HG03571 (cell line): ENCODE results near the gene STRIP1.

Experiments
- ATAC-seq: cut with Tn5 transposase; IDR thresholded peaks from one replicate; pipeline ENCODE4 v1.9.1; 2021; ENCODE audit not compliant: unreplicated experiment

STRIP1 gene

DNA sequence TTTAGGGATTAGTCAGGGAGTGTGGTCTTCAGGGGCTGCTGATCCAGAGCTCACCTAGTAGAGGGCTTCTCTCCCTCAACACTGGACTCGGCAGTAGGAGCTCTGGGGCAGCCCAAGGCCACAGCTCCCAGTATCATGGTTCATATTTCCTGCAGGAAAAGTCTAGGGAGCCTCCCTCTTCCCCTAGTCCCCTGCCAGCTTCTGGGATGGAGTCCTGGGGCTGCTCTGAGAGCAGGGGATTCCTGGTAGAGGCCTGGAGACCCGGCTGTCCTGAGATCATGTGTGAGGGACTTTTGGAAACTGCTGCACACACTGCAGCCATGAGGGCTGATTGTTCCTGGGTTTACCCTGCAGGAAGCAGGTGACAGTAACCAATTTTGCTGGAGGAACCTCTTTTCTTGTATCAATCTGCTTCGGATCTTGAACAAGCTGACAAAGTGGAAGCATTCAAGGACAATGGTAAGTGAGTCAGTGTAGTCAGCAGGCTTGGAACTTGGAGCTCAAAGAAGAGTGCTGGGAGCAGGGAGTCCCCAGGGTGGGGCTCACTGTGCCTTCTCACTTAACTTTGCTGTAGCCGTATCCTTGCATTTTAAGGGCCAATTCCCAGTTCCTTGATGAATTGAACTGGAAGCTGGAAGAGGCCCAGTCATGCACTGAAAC is 16.3 kb downstream of the STRIP1 start:
- no peak for ATAC-seq

DNA sequence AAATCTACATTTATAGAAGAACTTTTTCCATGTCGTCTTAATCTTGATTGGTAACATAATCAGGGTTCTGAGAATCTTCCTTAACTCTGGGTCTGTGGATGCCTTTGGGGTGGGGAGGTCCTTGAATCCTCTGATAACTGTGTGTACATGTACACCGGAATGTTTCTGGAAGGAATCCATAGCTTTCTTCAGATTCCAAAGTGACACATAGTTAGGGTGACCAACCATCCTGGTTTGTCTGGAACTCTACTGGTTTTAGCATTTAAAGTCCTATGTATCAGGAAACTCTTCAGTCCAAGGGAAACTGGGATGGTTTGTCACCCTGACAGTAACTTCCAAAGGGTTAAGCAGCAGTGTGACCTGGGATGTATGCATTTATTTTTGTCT is 16.8 kb downstream of the STRIP1 start:
- no peak for ATAC-seq

DNA sequence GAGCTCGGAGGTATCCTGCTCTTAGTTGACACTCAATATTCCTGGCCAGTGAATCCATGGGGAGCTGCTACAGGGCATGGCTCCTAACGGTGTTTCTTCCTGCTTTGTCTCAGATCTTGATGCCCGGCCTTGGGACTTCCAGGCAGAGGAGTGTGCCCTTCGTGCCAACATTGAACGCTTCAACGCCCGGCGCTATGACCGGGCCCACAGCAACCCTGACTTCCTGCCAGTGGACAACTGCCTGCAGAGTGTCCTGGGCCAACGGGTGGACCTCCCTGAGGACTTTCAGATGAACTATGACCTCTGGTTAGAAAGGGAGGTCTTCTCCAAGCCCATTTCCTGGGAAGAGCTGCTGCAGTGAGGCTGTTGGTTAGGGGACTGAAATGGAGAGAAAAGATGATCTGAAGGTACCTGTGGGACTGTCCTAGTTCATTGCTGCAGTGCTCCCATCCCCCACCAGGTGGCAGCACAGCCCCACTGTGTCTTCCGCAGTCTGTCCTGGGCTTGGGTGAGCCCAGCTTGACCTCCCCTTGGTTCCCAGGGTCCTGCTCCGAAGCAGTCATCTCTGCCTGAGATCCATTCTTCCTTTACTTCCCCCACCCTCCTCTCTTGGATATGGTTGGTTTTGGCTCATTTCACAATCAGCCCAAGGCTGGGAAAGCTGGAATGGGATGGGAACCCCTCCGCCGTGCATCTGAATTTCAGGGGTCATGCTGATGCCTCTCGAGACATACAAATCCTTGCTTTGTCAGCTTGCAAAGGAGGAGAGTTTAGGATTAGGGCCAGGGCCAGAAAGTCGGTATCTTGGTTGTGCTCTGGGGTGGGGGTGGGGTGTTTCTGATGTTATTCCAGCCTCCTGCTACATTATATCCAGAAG is 19.4 kb downstream of the STRIP1 start:
- ATAC-seq, result no peak

DNA sequence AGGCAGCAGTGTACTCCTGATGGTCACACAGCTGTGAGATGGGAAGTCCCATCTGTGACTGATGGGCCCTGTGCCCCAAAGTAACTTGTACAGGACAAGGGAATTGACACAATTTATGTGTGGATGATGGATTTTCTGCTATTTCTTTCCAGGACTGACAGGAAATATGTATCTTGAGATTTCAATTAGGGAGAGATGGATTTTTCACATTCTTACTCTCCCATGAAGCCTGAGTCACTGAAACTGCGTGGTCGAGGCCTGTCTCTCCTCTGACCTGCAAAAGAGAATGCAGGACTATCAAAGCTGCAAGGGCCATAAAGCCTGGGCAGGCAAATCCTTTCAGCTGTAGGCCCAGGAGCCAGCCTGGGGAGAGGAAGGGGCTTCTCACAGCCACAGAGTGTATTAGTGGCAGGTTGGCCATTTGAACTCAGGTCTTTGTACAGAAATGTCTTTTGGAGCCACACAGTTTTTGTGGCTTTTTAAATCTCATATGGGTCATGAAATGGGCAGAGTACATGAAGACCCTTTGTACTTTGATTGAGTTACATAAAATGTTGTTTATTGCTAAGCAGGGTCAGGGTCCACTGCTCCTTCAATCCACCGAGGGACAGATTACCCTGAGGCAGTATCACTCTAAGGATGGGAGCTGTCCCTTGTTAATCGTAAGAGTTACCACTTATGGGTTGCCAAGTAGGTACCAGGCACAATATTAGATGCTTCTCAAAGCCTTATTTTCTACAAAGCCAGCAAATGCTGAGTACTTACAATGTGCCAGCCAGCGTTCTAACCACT is 21.3 kb downstream of the STRIP1 start:
- ATAC-seq, result no peak

DNA sequence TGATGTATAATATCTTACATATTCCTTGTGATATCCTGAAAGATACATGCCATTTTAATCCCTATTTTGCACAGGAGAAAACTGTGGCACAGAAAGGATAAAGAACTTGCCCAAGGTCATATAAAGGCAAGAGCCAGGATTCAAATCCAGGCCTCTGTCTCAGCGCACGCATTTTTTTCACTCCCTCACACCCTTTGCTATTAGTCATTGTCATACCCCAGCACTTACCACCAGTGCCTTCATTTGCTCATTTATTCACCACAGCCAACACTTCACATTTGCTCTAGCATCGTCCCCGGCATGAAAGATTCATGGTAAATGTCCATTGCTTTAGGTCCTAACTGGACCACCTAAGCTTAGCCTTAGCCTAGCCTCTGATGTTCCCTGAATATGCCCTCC is 21.9 kb downstream of the STRIP1 start:
- no peak for ATAC-seq

DNA sequence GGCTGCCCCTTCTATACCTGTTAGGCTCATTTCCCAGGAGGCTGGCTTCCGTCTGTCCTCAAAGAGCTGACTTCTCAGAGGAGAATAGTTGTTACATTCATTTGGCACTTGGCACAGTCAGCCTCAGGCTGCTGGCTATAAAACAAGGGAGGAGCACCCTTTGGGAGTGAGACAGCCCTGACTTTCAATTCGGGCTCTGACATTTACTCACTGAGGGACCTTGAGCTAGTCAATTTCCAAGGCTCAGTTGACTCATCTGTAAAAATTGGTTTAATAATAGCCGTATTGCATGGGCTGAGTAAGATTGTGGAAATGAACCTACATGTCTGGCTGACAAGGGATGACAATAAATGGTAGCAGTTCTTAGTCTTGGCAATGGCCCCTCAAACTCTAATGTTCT is 22.4 kb downstream of the STRIP1 start:
- ATAC-seq, result no peak

DNA sequence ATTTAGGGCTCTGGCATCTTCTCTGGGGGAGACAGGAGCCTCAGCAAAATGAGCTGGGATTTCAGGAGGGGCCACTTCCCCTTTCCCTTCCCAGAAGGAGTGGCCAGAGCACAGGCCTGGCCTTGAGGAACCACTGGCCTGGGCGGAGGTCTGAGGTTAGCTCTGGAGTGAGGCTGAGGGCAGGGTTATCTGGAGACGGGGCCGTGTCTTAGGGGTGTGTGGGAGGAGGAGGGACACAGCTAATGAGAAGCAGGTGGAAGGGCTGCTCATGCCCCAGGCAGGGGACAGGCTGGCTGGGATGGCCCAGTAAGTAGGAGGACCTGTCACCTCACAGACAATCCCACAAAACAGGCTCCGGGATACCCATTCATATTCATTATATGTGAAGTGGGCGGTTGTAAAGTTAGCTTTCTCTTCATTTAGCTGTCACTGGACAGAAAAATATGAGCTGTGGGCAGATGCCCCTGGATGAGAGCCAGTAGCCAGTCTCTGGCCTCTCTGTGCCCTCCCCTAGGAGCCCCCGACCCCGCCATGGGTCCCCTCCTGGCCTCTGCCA is 23.6 kb downstream of the STRIP1 start:
- no peak for ATAC-seq

DNA sequence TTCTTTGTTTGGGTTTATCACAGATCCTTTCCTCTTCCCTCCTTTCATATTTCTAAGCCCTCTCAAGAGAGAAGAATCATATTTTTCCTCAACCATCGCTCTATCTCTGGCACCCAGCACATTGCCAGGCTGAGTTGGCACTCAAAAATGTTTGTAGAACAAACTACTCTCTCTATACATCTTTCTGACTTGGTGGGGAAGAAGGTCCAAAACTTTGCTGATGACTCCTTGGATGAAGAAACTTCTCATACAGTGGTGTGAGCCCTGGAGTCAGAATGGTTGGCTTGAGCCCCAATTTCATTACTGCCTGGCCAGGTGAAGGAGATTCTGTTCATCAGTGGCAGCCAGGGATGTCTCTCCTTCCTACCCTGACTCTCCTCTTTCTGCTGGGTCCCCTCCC is 24.2 kb downstream of the STRIP1 start:
- ATAC-seq, result no peak

DNA sequence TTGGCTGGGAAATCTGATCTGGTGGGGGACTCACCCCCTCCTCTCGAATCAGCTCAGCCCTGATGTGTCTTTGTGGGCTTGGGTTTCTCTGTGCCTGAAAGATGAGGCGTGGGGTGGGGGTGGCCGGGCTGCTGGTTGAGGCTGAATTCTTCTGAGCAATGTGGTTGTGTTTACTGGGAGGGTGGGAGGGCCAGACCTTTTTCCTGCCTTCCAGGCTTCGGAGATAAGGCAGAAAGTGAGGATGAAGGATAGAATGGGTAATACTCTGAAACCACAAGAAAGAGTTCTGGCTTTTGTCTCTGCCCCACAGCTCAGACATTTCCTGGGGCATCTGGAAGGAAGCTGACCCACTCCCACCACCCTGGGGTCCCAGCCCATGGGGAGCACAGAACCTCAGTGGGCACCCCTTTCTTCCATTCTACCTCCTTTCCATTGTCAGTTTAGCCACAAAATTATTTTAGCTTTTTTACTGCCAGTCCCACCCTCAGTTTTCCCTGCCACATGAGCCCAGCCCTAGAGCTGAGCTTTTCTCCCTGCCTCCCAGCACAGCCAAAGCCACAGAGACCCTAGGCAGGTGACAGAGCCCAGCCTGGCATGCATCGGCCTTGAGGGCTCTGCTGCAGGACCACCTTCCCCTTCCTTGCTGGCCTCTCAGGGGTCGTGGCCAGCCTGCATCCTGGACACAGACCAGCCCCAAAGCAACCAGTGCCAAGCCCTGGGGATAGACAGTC is 24.9 kb downstream of the STRIP1 start:
- no peak for ATAC-seq

DNA sequence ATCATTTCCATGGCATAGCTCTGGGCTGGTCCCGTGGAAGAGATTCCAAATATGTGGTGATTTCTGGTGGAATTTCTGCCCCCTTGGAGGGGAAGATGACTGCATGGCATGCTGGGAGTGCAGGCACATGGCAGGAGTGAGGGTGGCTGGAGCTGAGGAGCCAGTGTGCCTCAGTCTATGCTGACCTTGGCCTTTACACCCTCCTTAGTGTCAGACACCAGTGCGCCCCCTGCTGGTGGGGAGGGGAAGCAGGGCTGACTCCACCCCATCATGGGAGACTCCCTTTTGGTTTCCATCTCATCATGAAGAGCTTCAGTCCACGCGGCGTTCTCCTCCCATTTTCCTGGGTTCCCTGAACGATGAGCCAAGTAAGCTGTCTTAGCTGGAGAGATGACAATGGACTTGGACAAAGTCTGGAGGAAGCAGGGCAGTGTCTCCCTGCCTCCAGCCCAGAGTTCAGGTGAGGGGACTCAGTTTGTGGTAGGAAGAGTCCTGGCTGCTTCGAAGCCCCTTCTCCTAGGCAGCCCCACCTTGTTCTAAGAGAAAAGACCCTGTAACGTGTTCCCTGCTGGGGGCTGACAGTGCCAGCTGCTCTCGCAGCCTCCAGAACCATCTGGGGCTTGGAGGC is 25.7 kb downstream of the STRIP1 start:
- ATAC-seq, result no peak

DNA sequence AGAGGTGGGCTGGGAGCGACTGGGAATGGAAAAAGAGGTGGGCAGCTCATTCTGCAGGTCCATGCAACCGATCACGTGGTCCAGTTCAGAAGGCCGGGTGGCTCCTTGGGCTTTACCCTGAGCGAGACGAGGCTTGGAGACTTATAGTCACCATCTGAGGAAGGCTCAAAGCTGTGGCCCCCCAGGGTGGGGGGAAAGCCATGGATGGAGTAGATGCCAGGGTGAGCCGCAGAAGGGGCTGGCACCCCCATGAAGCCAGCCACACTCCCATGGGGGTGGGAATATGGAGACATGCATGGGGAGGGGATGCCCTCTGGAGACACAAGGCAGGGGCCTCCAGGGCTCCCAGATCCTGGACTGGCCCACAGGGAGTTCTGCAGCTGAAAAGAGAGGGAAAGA is 26.2 kb downstream of the STRIP1 start:
- no peak for ATAC-seq

DNA sequence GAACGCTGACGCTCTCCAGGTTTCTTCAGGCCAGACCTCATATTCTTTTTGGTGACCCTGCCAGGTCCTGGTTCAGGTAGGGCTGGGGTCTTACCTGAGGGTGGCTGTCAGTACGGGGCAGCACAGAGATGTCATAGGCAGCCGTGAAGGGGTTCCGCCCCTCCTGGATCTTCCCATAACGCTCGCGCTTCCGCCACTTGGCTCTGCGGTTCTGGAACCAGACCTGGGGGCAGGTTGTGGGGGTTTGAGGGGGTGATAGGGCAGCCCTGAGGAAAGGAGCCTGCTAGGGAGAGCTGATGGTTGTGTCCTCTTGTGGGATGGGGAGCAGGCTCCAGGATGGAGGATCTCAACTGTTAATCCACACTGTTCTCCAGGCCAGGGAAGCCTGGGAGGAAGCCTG is 26.9 kb downstream of the STRIP1 start:
- ATAC-seq, result no peak

DNA sequence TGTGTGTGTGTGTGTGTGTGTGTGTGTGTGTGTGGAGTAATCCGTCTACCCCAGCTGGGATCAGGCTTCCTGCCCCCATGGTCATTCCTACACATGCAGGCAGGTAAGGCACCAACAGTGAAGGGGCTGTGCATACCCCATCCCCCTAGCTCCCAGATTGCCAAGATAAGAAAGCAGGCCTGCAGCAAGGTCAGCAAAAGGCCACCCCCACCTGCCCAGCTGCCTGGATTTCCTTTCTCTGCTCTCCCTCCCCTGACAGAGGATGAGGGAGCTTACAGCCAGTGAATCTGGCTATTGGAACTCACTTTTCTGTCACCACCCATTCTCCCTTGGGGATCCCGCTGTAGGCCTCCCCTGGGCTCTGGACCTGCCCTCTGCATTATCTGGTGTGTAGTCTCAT is 28.2 kb downstream of the STRIP1 start:
- ATAC-seq, result no peak

DNA sequence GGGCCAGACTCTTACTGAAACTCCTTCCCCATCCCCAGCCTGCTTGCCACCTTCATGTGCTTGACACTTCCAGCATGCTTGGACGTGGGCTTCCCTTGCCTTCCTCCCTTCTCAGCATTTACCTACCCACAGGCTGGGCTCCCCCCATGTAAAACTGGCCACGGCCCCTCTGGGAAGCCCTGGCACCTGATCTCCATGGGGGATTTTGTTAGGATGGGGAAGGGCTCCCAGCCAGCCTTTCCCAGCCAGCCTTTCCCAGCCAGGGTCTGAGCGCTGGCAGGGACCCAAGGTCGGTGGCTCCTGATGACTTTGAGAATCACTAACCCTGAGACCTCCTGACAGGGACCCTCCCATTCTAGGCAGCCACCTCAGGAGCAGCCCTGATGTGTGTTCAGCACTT is 29.4 kb downstream of the STRIP1 start:
- no peak for ATAC-seq

DNA sequence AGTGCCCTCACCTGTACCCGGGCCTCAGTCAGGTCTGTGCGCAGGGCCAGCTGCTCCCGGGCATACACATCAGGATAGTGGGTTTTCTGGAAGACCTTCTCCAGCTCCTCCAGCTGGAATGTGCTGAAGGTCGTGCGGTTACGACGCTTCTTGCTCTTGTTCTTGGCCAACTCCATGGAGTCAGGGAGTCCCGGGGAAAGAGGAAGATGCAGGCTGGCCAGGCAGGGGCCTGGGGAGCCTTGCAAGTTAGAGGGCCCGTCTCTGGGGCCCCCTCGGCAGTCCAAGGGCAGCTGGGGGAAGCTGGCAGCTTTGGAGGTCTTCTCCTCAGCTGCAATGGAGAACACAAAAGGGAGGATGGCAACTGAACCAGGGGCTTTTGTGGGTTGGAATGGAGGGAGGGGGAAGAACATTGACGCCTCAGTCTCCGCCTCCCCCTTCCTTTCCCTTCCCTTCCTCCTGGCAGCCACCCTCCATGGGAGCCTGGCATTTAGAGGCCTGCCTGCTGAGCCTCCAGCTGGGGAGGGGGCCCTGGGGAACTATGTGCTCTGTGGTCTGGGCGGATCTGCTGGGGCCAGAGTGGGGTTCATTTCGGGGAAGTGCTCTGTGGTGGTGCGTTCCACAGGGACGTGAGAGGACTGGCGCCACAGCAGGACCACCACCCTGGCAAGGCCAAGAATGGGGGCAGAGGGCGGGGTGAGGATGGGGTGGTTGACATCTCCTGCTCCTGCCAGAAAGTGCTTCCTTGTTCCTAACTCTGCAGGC is 30.3 kb downstream of the STRIP1 start:
- ATAC-seq, result no peak

DNA sequence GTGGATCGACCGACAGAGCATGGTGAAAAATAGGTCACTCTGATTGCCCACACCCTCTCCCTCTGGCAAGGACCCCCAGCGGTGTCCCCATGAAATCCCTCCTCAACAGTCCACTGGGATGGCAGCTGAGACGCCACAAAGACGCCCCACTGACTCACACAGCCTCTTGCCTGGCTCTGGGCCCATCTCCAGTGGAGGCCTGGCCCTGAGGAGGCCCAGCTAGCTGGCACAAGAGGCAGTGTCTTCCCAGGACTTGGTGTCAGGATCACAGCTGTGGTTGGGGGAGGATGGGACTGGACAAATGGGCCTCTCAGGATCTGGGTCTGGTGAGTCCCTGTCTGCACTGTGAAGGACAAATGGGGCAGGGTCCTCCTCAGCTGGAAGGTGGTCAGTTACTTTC is 31.4 kb downstream of the STRIP1 start:
- ATAC-seq, result no peak

DNA sequence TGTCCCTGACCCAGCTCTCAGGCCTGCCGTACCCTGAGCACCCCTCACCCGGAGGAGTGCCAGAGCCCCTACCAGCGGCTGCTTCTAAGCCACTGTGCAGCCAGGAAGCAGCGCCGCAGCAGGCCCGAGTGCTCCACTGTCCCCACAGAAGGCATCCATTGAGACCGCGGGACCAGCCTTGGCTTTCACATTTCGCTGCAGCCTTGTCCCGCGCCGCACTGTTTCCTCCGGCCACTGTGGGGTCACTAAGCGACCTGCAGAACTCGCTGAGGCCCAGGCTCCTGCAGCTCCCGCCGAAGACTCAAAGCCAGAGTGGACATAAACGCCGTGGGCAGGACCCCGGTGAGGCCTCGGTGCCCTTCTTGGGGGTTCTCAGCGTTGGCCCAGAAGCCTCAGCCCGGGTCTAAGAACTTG is 33.1 kb downstream of the STRIP1 start:
- ATAC-seq, result no peak

DNA sequence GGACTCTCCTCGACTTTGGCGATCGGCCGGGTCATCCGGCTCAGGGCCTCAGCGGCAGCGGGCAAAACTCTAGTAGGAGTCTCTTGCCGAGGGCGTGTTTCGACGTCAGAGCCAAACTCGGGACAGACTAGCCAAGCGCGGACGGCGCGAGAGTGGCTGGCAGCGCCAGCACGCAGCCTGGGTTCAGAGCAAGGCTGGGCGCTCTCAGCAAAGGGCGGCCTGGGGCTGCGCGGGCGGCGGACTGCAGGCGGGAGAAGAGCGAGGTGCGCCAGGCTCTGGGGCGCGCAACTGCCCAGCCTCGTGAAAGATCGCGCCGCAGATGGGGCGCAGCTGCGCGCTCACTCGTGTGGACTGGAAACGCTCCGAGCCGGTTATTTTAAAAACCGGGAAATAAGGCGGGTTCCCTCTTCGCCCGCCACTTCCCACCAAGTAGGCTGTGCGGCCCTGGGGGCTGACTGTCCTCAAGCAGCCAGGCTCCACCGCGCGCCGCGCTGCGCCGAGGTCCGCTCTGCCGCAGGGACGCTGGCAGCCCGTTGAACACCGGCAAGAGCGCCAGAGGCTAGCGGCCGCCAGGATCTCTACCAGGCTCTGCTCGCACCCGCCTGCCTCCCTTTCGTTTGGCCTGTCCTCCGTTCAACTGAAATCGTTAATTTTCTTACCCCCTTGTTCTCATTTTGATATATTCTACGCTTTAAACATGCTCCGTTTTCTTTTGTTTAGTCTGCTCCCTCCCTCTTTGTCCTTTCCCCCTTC is 33.6 kb downstream of the STRIP1 start:
- no peak for ATAC-seq
